Activated CD8-positive, alpha-beta memory T cell treated with anti-CD3 and anti-CD28 coated beads for 48 hours (primary cell): ENCODE measurements around the gene ANKRD36B.
"Not testable (repeated sequence)": the region's sequence is repeated elsewhere in the genome, so short reads cannot be mapped to it uniquely, and the experiment has no call there.

Experiments
- DNase-seq, 3 experiments: peaks; one replicate each; pipeline ENCODE4 v3.0.0-alpha.2; 2020; ENCODE audit warnings: low read depth in 2 of 3, low spot score in 2 of 3

Gene ANKRD36B

GRCh38 chr2:97550498-97550897 is 39.2 kb downstream of the ANKRD36B start:
- DNase-seq = not testable (repeated sequence)

GRCh38 chr2:97549058-97549457 is 40.6 kb downstream of the ANKRD36B start:
- DNase-seq = not testable (repeated sequence)

DNA sequence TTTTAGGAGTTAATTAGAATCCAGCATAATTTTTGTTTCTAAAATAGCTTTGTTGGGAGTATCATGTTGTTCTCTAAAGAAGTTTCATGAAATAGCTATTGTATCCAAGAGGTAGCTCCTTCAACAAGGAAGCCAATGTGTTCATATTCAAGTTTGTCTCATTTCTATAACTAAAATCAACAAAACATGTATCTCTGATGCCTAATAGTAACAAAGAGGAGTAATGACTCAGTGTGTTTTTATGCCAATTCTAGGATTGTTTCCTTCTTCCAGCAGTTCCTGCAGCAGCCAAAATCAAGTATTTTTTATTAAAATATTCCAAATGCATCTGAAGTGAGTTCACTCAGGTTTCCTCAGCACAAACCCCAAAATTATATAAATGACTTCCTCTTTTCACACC is 41.1 kb downstream of the ANKRD36B start:
- DNase-seq = not testable (repeated sequence)

DNA sequence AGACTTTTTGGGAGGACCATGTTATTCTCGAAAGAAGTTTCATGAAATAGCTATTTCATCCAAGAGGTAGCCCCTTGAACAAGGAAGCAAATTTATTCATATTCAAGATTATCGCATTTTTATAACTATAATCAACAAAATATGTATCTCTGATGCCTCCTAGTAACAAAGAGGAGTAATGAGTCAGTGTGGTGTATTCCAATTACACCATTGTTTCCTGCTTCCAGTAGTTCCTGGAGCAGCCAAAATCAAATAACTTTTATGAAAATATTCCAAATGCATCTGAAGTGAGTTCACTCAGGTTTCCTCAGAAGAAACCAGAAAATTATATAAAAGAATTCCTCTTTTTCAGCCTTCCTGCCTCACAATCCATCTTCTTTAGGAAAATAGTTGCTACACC is 43.0 kb downstream of the ANKRD36B start:
- no peak for DNase-seq

- not testable (repeated sequence) for DNase-seq
Measured at GRCh38 chr2:97544911-97545310, 44.8 kb downstream of the ANKRD36B start.

GRCh38 chr2:97525904-97526303 is 63.8 kb downstream of the ANKRD36B start:
- not testable (repeated sequence) for DNase-seq

GRCh38 chr2:97523816-97524215 is 65.9 kb downstream of the ANKRD36B start:
- not testable (repeated sequence) for DNase-seq

GRCh38 chr2:97522916-97523555 is 66.6 kb downstream of the ANKRD36B start:
- not testable (repeated sequence) for DNase-seq

- DNase-seq = not testable (repeated sequence)
Measured at GRCh38 chr2:97495651-97496050, 94.0 kb downstream of the ANKRD36B start.

DNA sequence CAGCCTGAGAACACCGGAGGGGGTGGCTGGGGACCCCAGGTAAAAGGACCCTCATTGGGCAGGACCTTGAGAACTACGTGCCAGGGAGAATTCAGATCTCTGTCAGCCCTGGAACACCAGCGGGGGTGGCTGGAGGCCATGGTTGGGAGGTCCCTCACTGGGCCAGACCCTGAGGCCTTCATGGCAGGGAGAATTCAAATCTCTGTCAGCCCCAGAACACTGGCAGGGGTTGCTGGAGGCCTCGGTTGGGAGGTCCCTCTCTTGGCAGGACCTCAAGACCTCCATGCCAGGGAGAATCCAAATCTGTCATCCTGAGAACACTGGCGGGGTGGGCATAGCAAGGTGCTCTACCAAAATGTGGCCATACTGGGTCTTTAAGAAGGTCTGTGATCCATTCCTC is 99.5 kb downstream of the ANKRD36B start:
- DNase-seq = peak in 1 of 3 experiments; percentile 0
